Measurements from ENCODE around the gene GRIN2A.

GRCh38 chr16:9869776-9870175, 312.5 kb downstream of the GRIN2A start:
- TF ChIP-seq NR2F1 (CRISPR knock-in tag; IDR thresholded peaks at IDR 0.05) (no peak), MAZ (IDR thresholded peaks at IDR 0.05; ENCODE audit: borderline replicate concordance, low read depth, low read length) (no peak), MAZ (CRISPR knock-in tag; IDR thresholded peaks at IDR 0.05; ENCODE audit: low read depth) (no peak), TAF1 (CRISPR knock-in tag; IDR thresholded peaks at IDR 0.05) (no peak), CTCF (CRISPR knock-in tag; IDR thresholded peaks at IDR 0.05) (no peak), ZNF619 (CRISPR knock-in tag; IDR thresholded peaks at IDR 0.05) (no peak), FOXM1 (CRISPR knock-in tag; IDR thresholded peaks at IDR 0.05) (no peak), JUND (CRISPR knock-in tag; IDR thresholded peaks at IDR 0.05) (no peak), MEIS2 (CRISPR knock-in tag; IDR thresholded peaks at IDR 0.05) (no peak), TRIM22 (IDR thresholded peaks at IDR 0.05) (no peak)

Data from HepG2 (cell line).